ENCODE data around the gene NUPR1. TPM values are rescaled to one million over a fixed set of nuclear protein-coding genes. Genes with fewer than 3 reads are reported as not detected.
A peak's percentile ranks its signal among the peaks of the same experiment; 100 is the strongest.
"Not testable (repeated sequence)": the region's sequence is repeated elsewhere in the genome, so short reads cannot be mapped to it uniquely, and the experiment has no call there.

NUPR1 gene
- total RNA-seq, 1 donor from 2014 or later = 3.8 TPM

- Mint-ChIP-seq H3K27me3 (ENCODE audit: low read depth, unreplicated experiment) (peaks cover 7% of the 10 kb centered on the region), H3K4me1 (ENCODE audit: low read depth, unreplicated experiment) (no peaks in the 10 kb centered on the region), H3K9me3 (ENCODE audit: unreplicated experiment) (peaks cover 3% of the 10 kb centered on the region), H3K36me3 (ENCODE audit: low read depth, unreplicated experiment) (no peaks in the 10 kb centered on the region), H3K27ac (ENCODE audit: unreplicated experiment) (no peak overlapping the region), H3K4me3 (ENCODE audit: unreplicated experiment) (no peak overlapping the region)
- Histone ChIP-seq H3K27ac (ENCODE audit: low read depth, low read length) (no peak overlapping the region), H3K4me2 (ENCODE audit: low read length) (no peak overlapping the region), H3K4me3 (ENCODE audit: insufficient read depth, low read depth, low read length) (no peak overlapping the region), H3K36me3 (ENCODE audit: insufficient read depth, low read length) (no peaks in the 10 kb centered on the region), H2AFZ (ENCODE audit: low read depth, low read length) (no peak overlapping the region), H3K9me3 (ENCODE audit: insufficient read depth, low read depth, low read length) (no peaks in the 10 kb centered on the region), H3K79me2 (ENCODE audit: insufficient read depth, low read length) (no peaks in the 10 kb centered on the region), H3K27me3 (ENCODE audit: insufficient read depth, low read length) (no peaks in the 10 kb centered on the region), H4K20me1 (ENCODE audit: insufficient read depth, low read length) (no peaks in the 10 kb centered on the region), H3K4me1 (ENCODE audit: insufficient read depth, low read length) (no peaks in the 10 kb centered on the region), H3K9ac (ENCODE audit: low read length) (no peak overlapping the region)
- FAIRE-seq = no peak
- no peak for DNase-seq (ENCODE audit: low read depth)
- TF ChIP-seq CTCF (IDR thresholded peaks at IDR 0.05; ENCODE audit: insufficient read depth, low read depth, low read length) (no peak), EZH2 (IDR thresholded peaks at IDR 0.05; ENCODE audit: insufficient read depth, low read length) (no peak)
Measured at GRCh38 chr16:28527985-28528384, 10.8 kb downstream of the NUPR1 start.

GRCh38 chr16:28527100-28527785 lies 11.5 kb downstream of the NUPR1 start:
- not testable (repeated sequence) for H3K9ac ChIP-seq (ENCODE audit: low read length); H3K9me3 ChIP-seq (ENCODE audit: insufficient read depth, low read depth, low read length); H3K36me3 ChIP-seq (ENCODE audit: insufficient read depth, low read length); H3K27ac ChIP-seq (ENCODE audit: low read depth, low read length); H3K4me2 ChIP-seq (ENCODE audit: low read length); H3K4me3 Mint-ChIP-seq (ENCODE audit: unreplicated experiment); H3K36me3 Mint-ChIP-seq (ENCODE audit: low read depth, unreplicated experiment); H3K4me3 ChIP-seq (ENCODE audit: insufficient read depth, low read depth, low read length); H3K4me1 ChIP-seq (ENCODE audit: insufficient read depth, low read length); H3K27me3 ChIP-seq (ENCODE audit: insufficient read depth, low read length); H3K27ac Mint-ChIP-seq (ENCODE audit: unreplicated experiment); H4K20me1 ChIP-seq (ENCODE audit: insufficient read depth, low read length); H3K79me2 ChIP-seq (ENCODE audit: insufficient read depth, low read length); H3K9me3 Mint-ChIP-seq (ENCODE audit: unreplicated experiment); DNase-seq (ENCODE audit: low read depth); FAIRE-seq; H3K4me1 Mint-ChIP-seq (ENCODE audit: low read depth, unreplicated experiment); H2AFZ ChIP-seq (ENCODE audit: low read depth, low read length)
- peaks cover 11% of the 10 kb centered on the region for H3K27me3 Mint-ChIP-seq (ENCODE audit: low read depth, unreplicated experiment)

GRCh38 chr16:28526201-28527099 lies 12.3 kb downstream of the NUPR1 start:
- Mint-ChIP-seq H3K27me3 (ENCODE audit: low read depth, unreplicated experiment) (peaks cover 14% of the 10 kb centered on the region), H3K27ac (ENCODE audit: unreplicated experiment) (peak overlapping the region; percentile 20), H3K36me3 (ENCODE audit: low read depth, unreplicated experiment) (peaks cover under 1% of the 10 kb centered on the region), H3K9me3 (ENCODE audit: unreplicated experiment) (peaks cover 3% of the 10 kb centered on the region), H3K4me1 (ENCODE audit: low read depth, unreplicated experiment) (no peaks in the 10 kb centered on the region), H3K4me3 (ENCODE audit: unreplicated experiment) (no peak overlapping the region)
- Histone ChIP-seq H3K79me2 (ENCODE audit: insufficient read depth, low read length) (no peaks in the 10 kb centered on the region), H3K4me3 (ENCODE audit: insufficient read depth, low read depth, low read length) (no peak overlapping the region), H2AFZ (ENCODE audit: low read depth, low read length) (no peak overlapping the region), H3K27me3 (ENCODE audit: insufficient read depth, low read length) (no peaks in the 10 kb centered on the region), H3K4me1 (ENCODE audit: insufficient read depth, low read length) (no peaks in the 10 kb centered on the region), H3K4me2 (ENCODE audit: low read length) (no peak overlapping the region), H3K36me3 (ENCODE audit: insufficient read depth, low read length) (no peaks in the 10 kb centered on the region), H3K9me3 (ENCODE audit: insufficient read depth, low read depth, low read length) (no peaks in the 10 kb centered on the region), H3K9ac (ENCODE audit: low read length) (no peak overlapping the region), H4K20me1 (ENCODE audit: insufficient read depth, low read length) (no peaks in the 10 kb centered on the region), H3K27ac (ENCODE audit: low read depth, low read length) (no peak overlapping the region)
- FAIRE-seq (no peak), DNase-seq (ENCODE audit: low read depth) (no peak)
- TF ChIP-seq EZH2 (IDR thresholded peaks at IDR 0.05; ENCODE audit: insufficient read depth, low read length) (no peak), CTCF (IDR thresholded peaks at IDR 0.05; ENCODE audit: insufficient read depth, low read depth, low read length) (no peak)
